ENCODE data around the gene MATK. TPM values are rescaled to one million over a fixed set of nuclear protein-coding genes. Genes with fewer than 3 reads are reported as not detected.

The MATK gene
- total RNA-seq, 2 experiments from 2014 or later: 29.4 to 31.8 TPM

GRCh38 chr19:3778899-3779723, 7.1 kb downstream of the MATK start:
- ATAC-seq (ENCODE audit: low read depth): no peak
- Mint-ChIP-seq H3K27me3 (no peaks in the 10 kb centered on the region), H3K27ac (no peak overlapping the region), H3K4me3 (no peak overlapping the region), H3K9me3 (peaks cover 12% of the 10 kb centered on the region), H3K4me1 (no peaks in the 10 kb centered on the region), H3K36me3 (peaks cover 23% of the 10 kb centered on the region)
- POLR2A ChIA-PET: interaction anchor here (0.6 to 2.5 kb wide), 2 partner anchors 16 kb away, joined by 3 to 7 read pairs; partner anchors contain the start of gene MRPL54
- no peak for DNase-seq

GRCh38 chr19:3778104-3778867, 7.9 kb downstream of the MATK start:
- Mint-ChIP-seq H3K4me3 (no peak overlapping the region), H3K36me3 (peaks cover 22% of the 10 kb centered on the region), H3K27ac (no peak overlapping the region), H3K27me3 (no peaks in the 10 kb centered on the region), H3K4me1 (peaks cover 2% of the 10 kb centered on the region), H3K9me3 (peaks cover 12% of the 10 kb centered on the region)
- POLR2A ChIA-PET: interaction anchor here (0.6 to 2.5 kb wide), 2 partner anchors 15 to 17 kb away, joined by 3 to 7 read pairs; partner anchors contain the start of gene MRPL54
- ATAC-seq (ENCODE audit: low read depth) (no peak), DNase-seq (no peak)

GRCh38 chr19:3776479-3777040, 9.6 kb downstream of the MATK start:
- DNase-seq: no peak
- Mint-ChIP-seq H3K4me3 (no peak overlapping the region), H3K4me1 (peaks cover 4% of the 10 kb centered on the region), H3K27ac (no peak overlapping the region), H3K9me3 (peaks cover 5% of the 10 kb centered on the region), H3K36me3 (peaks cover 6% of the 10 kb centered on the region), H3K27me3 (no peaks in the 10 kb centered on the region)
- POLR2A ChIA-PET: no interaction called here
- ATAC-seq (ENCODE audit: low read depth): no peak

DNA sequence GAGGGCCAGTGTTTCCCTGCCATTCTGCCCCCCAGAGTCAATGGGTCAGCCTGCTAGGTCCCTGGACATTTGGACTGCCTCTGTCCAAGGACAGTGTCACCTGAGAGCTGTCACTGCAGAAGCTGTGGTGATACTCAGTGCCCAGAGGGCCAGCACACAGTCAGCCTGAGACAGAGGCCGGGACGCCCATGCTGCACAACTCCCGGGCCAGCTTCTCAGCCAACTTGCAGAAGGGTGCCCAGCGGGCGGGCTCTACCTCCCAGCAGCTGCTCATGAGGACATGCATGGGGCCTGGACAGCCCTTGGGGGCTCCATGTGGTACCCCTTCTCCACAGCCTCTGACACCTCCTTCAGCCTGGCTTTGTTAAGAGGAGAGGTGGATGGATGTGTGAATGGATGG, 10.3 kb downstream of the MATK start:
- POLR2A ChIA-PET: interaction anchor here (1.8 kb wide), 1 partner anchor 36 kb away, joined by 4 read pairs; no protein-coding TSS in a partner anchor
- Mint-ChIP-seq H3K36me3 (peaks cover 3% of the 10 kb centered on the region), H3K9me3 (peaks cover 2% of the 10 kb centered on the region), H3K4me3 (no peak overlapping the region), H3K27me3 (no peaks in the 10 kb centered on the region), H3K4me1 (peaks cover 4% of the 10 kb centered on the region), H3K27ac (no peak overlapping the region)
- ATAC-seq (ENCODE audit: low read depth) (no peak), DNase-seq (no peak)

DNA sequence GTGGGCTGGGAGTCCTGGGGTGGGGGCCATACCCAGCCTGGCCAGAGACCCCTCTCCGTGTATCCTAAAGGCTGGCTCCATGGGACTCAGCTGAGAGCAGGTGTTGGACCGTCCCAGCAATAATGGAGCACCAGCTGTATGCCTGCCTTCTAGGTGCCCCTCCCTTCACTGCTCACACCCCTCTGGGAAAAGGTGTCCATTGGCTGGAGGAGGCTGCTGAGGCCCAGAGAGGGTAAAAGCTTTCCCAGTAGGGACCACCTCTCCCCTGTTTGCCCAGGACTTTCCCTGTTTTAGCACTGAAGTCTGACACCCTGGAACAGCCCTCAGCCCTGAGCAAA, 10.8 kb downstream of the MATK start:
- no peak for ATAC-seq (ENCODE audit: low read depth)
- DNase-seq: no peak
- no peak overlapping the region for H3K4me3 Mint-ChIP-seq
- H3K27ac Mint-ChIP-seq: no peak overlapping the region
- no peaks in the 10 kb centered on the region for H3K27me3 Mint-ChIP-seq
- POLR2A ChIA-PET: interaction anchor here (1.8 kb wide), 1 partner anchor 37 kb away, joined by 4 read pairs; no protein-coding TSS in a partner anchor
- peaks cover 3% of the 10 kb centered on the region for H3K36me3 Mint-ChIP-seq
- H3K9me3 Mint-ChIP-seq: peaks cover 2% of the 10 kb centered on the region
- peaks cover 4% of the 10 kb centered on the region for H3K4me1 Mint-ChIP-seq

DNA sequence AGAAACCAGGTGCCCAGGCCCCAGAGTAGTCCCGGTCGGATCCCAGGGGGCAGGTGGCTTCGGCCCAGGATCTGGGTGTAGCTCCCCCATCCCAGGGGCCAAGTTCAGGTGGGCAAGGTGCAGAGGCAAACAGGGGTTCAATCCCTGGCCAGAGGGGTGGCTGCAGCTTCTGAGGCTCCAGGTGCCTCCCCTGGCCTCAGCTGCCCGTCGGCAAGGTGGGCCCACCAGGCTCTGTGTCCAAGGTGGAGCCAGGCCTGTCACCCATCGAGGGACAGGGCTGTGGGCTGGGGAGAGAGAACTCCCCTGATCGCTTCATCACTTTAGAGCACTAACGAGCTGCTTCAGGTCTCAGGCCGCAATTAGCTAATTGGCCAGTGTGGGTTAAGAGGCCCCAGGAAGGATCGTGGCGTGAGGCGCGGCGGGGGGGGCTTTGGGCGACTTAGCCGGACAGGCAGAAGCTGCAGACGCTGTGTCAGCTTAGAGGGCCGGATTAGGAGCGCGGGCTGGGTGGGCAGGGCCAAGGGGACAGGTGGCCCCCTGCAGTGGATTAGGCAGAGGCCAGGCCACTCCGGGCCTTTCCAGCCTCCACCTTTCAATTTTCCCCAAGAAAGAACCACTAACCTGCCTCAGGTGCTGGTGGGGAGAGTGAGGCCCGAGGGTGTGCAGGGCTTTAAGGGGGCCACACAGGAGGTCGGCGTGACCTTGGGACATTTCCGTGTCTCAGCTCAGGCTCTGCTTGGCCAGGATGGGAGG, 11.4 kb downstream of the MATK start:
- H3K4me1 Mint-ChIP-seq: peaks cover 4% of the 10 kb centered on the region
- ATAC-seq (ENCODE audit: low read depth) (no peak), DNase-seq (no peak)
- peak overlapping the region; percentile 27 for H3K27ac Mint-ChIP-seq
- no peak overlapping the region for H3K4me3 Mint-ChIP-seq
- peaks cover 2% of the 10 kb centered on the region for H3K9me3 Mint-ChIP-seq
- POLR2A ChIA-PET: interaction anchor here (1.4 to 1.8 kb wide), 2 partner anchors 12 to 37 kb away, joined by 3 to 4 read pairs; no protein-coding TSS in a partner anchor
- no peaks in the 10 kb centered on the region for H3K27me3 Mint-ChIP-seq
- peaks cover 3% of the 10 kb centered on the region for H3K36me3 Mint-ChIP-seq

- H3K27me3 Mint-ChIP-seq: no peaks in the 10 kb centered on the region
- peaks cover 2% of the 10 kb centered on the region for H3K9me3 Mint-ChIP-seq
- H3K36me3 Mint-ChIP-seq: peaks cover 4% of the 10 kb centered on the region
- H3K27ac Mint-ChIP-seq: peak overlapping the region; percentile 73
- no peak for DNase-seq
- POLR2A ChIA-PET: interaction anchor here (1.4 to 1.8 kb wide), 2 partner anchors 11 to 38 kb away, joined by 3 to 4 read pairs; no protein-coding TSS in a partner anchor
- peaks cover 5% of the 10 kb centered on the region for H3K4me1 Mint-ChIP-seq
- ATAC-seq (ENCODE audit: low read depth): no peak
- H3K4me3 Mint-ChIP-seq: no peak overlapping the region
These were observed 12.2 kb downstream of the MATK start for GRCh38 chr19:3773814-3774515.

DNA sequence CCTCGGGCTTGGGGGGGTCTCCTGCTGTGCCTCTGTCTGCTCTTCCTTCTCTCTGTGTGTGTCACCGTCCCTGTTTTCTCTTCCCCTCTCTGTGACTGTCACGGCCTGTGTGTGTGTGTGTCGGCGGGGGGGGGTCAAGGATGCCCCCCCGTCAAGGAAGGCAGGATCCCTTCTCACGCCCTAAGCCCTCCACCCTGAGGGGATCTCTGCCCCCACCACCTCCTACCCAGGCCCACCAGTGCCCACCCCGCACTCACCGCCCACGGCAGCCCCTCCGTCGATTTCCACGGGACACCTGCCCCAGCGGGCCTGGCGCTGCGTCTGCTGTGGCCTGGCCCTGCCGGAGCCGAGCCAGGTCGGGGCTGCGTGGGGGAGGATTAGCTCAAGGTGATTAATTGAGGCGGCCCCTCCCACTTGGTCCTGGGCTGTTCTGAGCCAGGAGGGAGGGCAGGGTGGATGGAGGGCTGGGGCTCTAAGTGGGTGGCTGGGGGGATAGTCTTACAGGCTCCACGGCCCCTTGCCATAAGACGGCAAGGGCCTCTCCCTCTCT, 14.2 kb downstream of the MATK start, which contains the start of gene RAX2:
TSS of gene RAX2 (minus strand) at position 323 of the 550 bp plus-strand sequence. CDS start 486 bp downstream, outside the sequence.
- no peaks in the 10 kb centered on the region for H3K27me3 Mint-ChIP-seq
- peak within 1 kb of the TSS; percentile 5 for H3K27ac Mint-ChIP-seq
- POLR2A ChIA-PET: no interaction called here
- no peak within 1 kb of the TSS for H3K4me3 Mint-ChIP-seq
- no peak for DNase-seq
- H3K4me1 Mint-ChIP-seq: peaks cover 7% of the 10 kb centered on the region
- no peak for ATAC-seq (ENCODE audit: low read depth)
- peaks cover 6% of the 10 kb centered on the region for H3K36me3 Mint-ChIP-seq
- peaks cover 2% of the 10 kb centered on the region for H3K9me3 Mint-ChIP-seq

DNA sequence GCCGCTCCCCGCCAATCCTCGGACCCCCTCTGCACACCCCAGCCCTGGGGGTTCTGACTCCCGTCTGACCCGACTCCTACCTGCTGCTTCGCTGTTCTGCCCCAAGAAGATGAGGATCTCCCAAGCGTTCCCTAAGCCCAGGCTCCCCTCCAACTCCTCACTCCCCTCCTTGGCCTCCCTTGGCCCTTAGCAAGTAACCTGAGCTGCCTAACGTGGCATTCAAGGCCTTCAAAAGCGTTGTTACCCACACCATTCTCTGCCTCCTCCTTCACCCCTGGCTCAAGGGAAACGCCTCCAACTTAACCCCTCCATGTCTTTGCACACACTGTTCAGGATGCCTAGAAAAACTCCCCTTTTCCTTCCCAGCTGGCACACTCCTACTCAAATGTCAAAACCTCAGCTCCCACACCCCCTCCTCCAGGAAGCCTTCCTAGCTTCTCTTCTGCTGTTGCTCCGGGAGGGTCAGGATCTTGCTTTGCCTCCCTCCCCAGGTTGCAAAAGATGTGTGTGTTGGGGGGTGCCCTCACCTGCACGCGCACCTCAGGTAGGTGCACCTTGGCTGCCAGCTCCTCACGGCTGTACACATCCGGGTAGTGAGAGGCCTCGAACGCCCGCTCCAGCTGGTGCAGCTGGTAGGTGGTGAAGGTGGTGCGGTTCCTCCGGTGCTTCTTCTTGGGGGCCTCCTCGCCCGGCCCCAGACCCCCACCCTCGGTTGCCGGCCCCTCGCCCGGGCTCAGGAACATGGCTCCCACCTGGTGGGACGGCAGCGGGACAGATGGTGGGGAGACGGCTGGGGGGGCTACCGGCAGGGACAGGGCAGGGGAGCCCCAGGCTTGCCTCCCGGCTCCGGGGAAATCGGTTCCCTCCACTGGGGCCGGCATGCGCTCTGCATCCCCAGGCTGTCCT, 14.9 kb downstream of the MATK start:
- Mint-ChIP-seq H3K4me1 (peaks cover 13% of the 10 kb centered on the region), H3K27me3 (no peaks in the 10 kb centered on the region), H3K9me3 (no peaks in the 10 kb centered on the region), H3K27ac (peak overlapping the region; percentile 5), H3K36me3 (peaks cover 9% of the 10 kb centered on the region), H3K4me3 (no peak overlapping the region)
- POLR2A ChIA-PET: interaction anchor here (0.8 kb wide), 1 partner anchor 9 kb away, joined by 3 read pairs; the partner anchor contains the start of gene MRPL54
- DNase-seq: no peak
- ATAC-seq (ENCODE audit: low read depth): no peak

DNA sequence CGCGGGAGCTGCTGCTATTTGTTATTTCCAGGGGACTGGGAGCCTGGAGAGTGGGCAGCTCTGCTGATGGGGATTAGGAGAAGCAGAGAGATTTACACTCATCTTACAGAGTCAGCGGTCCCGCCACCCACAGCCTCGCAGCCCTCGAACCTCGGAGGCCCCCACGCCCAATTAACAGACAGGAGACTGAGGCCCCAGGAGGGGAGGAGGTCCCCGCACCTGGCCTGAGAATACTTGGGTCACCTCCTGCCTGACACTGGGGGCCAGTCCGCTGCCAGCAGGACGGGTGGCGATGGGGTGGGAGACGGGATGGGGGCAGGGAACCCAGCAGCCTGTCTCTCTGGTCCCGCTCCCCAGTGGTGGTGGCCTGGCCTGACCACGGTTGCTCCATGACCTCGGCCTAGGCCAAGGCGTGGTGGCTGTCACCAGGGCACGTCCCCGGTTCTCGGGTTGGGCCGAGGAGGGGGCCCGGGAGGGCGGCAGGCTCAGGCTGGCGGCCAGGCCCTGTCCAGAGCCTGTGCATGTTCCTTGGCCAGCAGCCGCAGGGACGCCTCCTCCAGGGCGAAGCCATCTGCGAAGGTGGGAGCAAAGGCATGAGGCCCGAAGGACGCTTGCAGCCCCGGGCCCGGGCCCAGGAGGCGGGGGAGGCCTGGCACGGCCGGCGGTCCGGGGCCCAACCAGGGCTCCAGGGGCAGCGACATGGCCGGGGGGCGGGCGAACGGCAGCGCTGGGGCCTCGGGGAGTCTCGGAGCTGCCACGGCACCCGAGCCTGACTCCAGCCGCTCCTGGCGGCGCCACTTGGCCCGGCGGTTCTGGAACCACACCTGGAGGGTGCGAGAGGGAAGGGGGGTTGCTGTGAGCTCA, 15.8 kb downstream of the MATK start:
- Mint-ChIP-seq H3K36me3 (peaks cover 10% of the 10 kb centered on the region), H3K9me3 (no peaks in the 10 kb centered on the region), H3K27ac (peak overlapping the region; percentile 10), H3K27me3 (no peaks in the 10 kb centered on the region), H3K4me1 (peaks cover 14% of the 10 kb centered on the region), H3K4me3 (no peak overlapping the region)
- ATAC-seq (ENCODE audit: low read depth) (no peak), DNase-seq (no peak)
- POLR2A ChIA-PET: interaction anchor here (0.8 to 1.2 kb wide), 2 partner anchors 8 to 42 kb away, joined by 3 read pairs; partner anchors contain the start of gene MRPL54
